NCI-H226 (cell line): ENCODE measurements around the gene OR9Q2.
"Not testable (repeated sequence)": the region's sequence is repeated elsewhere in the genome, so short reads cannot be mapped to it uniquely, and the experiment has no call there.

ENCODE experiments used
- DNase-seq: peaks from one replicate; pipeline ENCODE4 v3.0.0-alpha.2; 2015

OR9Q2 gene

GRCh38 chr11:58188770-58189169, at the start of gene OR9Q2:
Gene OR9Q2 (plus strand): TSS chr11:58189070. CDS start chr11:58190491, 1,421 bp downstream.
- DNase-seq = no peak

- DNase-seq = no peak
These were observed 46.1 kb upstream of the OR9Q2 start for GRCh38 chr11:58142761-58143160.

- DNase-seq = no peak
These were observed 36.1 kb upstream of the OR9Q2 start for GRCh38 chr11:58152781-58153180.

- DNase-seq = no peak
These were observed 24.5 kb upstream of the OR9Q2 start for GRCh38 chr11:58164389-58164788.

- no peak for DNase-seq
These were observed 23.9 kb upstream of the OR9Q2 start for GRCh38 chr11:58164990-58165389.

GRCh38 chr11:58165504-58166106, 23.3 kb upstream of the OR9Q2 start:
- no peak for DNase-seq

- no peak for DNase-seq
These were observed 11.3 kb upstream of the OR9Q2 start for GRCh38 chr11:58177409-58178054.

- no peak for DNase-seq
These were observed 10.4 kb upstream of the OR9Q2 start for GRCh38 chr11:58178444-58178843.

- DNase-seq = no peak
These were observed 9.2 kb upstream of the OR9Q2 start for GRCh38 chr11:58179648-58180047.

GRCh38 chr11:58186938-58187337, 1.9 kb upstream of the OR9Q2 start:
- DNase-seq = peak; percentile 5

- DNase-seq = no peak
These were observed 3.4 kb downstream of the OR9Q2 start for GRCh38 chr11:58192229-58192628.

GRCh38 chr11:58193391-58193790, 4.5 kb downstream of the OR9Q2 start:
- DNase-seq = no peak

GRCh38 chr11:58195939-58196338, 7.1 kb downstream of the OR9Q2 start:
- no peak for DNase-seq

- DNase-seq = no peak
These were observed 10.4 kb downstream of the OR9Q2 start for GRCh38 chr11:58199271-58199670.

- DNase-seq = no peak
These were observed 15.2 kb downstream of the OR9Q2 start, which contains the start of gene OR1S2 for GRCh38 chr11:58204042-58204441. Gene OR1S2 (minus strand): TSS chr11:58204142. CDS start chr11:58204142, 0 bp downstream.

GRCh38 chr11:58212420-58212819, 23.6 kb downstream of the OR9Q2 start, which contains the start of gene OR1S1:
Gene OR1S1 (plus strand): TSS chr11:58212720.
- not testable (repeated sequence) for DNase-seq

GRCh38 chr11:58216476-58216875, 27.6 kb downstream of the OR9Q2 start:
- no peak for DNase-seq

GRCh38 chr11:58222721-58223120, 33.9 kb downstream of the OR9Q2 start:
- DNase-seq = peak; percentile 5

- DNase-seq = no peak
These were observed 39.2 kb downstream of the OR9Q2 start for GRCh38 chr11:58227956-58228615.
